Thyroid gland (tissue), 4 donors: Measurements from ENCODE around the gene PPM1F.

ENCODE experiments used
- POLR2A ChIP-seq, 2 donors: fragments of 450-650 bp; IDR thresholded peaks; one replicate each; pipeline ENCODE4 v1.6.1; 2017; ENCODE audit warnings: antibody characterized with exemption in 2 of 2, mild to moderate bottlenecking in 2 of 2, moderate library complexity in 1 of 2
- TF ChIP-seq, protein P1 (sequence below), 6 experiments: fragments of 200-600 bp in 3 of 6; fragments of 450-650 bp in 3 of 6; sonication (generic) in 3 of 6; IDR thresholded peaks; one replicate each; pipeline ENCODE4 v1.5.1; 2016 to 2019; ENCODE audit warnings: antibody characterized with exemption in 6 of 6, mild to moderate bottlenecking in 2 of 6, inconsistent platforms in 1 of 6, moderate library complexity in 1 of 6

DNA sequence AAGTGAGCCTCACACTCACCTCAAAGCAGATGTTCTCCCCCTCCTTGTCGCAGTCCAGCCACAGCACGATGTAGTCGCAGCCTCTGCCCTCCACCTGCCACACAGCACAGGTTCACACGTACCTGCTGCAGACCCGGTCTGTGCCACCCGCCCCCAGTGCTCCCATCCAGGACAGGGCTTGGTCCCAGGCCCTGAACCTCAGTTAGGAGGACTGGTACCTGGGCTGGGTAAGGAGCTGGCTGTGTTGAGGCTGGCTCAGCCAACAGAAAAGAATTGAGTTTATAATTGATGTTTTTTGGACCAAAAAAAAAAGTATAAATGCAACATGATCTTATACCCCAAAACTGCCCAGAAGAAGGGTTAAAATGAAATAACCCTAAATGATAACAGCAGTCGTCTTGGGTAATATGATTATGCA is 19.2 kb upstream of the PPM1F start:
- TF ChIP-seq, protein P1, sequence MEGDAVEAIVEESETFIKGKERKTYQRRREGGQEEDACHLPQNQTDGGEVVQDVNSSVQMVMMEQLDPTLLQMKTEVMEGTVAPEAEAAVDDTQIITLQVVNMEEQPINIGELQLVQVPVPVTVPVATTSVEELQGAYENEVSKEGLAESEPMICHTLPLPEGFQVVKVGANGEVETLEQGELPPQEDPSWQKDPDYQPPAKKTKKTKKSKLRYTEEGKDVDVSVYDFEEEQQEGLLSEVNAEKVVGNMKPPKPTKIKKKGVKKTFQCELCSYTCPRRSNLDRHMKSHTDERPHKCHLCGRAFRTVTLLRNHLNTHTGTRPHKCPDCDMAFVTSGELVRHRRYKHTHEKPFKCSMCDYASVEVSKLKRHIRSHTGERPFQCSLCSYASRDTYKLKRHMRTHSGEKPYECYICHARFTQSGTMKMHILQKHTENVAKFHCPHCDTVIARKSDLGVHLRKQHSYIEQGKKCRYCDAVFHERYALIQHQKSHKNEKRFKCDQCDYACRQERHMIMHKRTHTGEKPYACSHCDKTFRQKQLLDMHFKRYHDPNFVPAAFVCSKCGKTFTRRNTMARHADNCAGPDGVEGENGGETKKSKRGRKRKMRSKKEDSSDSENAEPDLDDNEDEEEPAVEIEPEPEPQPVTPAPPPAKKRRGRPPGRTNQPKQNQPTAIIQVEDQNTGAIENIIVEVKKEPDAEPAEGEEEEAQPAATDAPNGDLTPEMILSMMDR (IDR thresholded peaks at IDR 0.05) = no peak
- TF ChIP-seq POLR2A (IDR thresholded peaks at IDR 0.05) = no peak
